HCT116 (cell line): Measurements from ENCODE around the gene SLC35B2. TPM values are rescaled to one million over a fixed set of nuclear protein-coding genes. Genes with fewer than 3 reads are reported as not detected.

ENCODE experiments used
- ATAC-seq: fragments of 200-7000 bp; cut with Tn5 transposase; 2 replicates; pipeline ENCODE4 v1.9.1; 2020; ENCODE audit warnings: mild to moderate bottlenecking, moderate library complexity
- BruUV-seq: library from RNA; stranded (reverse); fragments of 400-500 nt; replicated peaks from 2 replicates; lab custom pipeline; 2021; lab: Mats Ljungman, UMichigan
- CTCF ChIA-PET: fragments of 300-600 bp; sonication (Branson Sonifier 250); formaldehyde crosslinking; loops from one replicate; lab custom pipeline; 2021; ENCODE audit warnings: antibody characterized with exemption; lab: Charles Lee
- POLR2A ChIA-PET: fragments of 300-600, 350-600 bp; sonication (Branson Sonifier 250); formaldehyde crosslinking; loops from one replicate; lab custom pipeline; 2021; ENCODE audit warnings: antibody characterized with exemption; lab: Charles Lee
- RAD21 ChIA-PET, 2 experiments: fragments of 300-600 bp; sonication (Branson Sonifier 250); formaldehyde crosslinking; loops; one replicate each; lab custom pipeline; 2023; ENCODE audit warnings: low total read pairs in 2 of 2; ENCODE audit not compliant: uncharacterized antibody in 2 of 2, unreplicated experiment in 2 of 2, low non-redundant PET in 1 of 2; lab: Charles Lee
- DNase-seq: peaks from one replicate; pipeline ENCODE4 v3.0.0-alpha.2; 2010; ENCODE audit warnings: low read depth, low spot score
- H2AFZ ChIP-seq: fragments of 200-600 bp; shearing (Covaris generic), sonication (generic); 2 replicates; pipeline ENCODE4 v1.6.1; 2017; ENCODE audit warnings: low read depth, mixed run types, mixed read lengths, antibody characterized with exemption, low read length; ENCODE audit not compliant: poor library complexity, severe bottlenecking
- H3K27ac ChIP-seq: 2 replicates; pipeline ENCODE4 v1.5.1; 2012; ENCODE audit warnings: low read depth, low read length
- H3K27me3 ChIP-seq: fragments of 200-600 bp; sonication (generic); 2 replicates; pipeline ENCODE4 v1.6.1; 2016; ENCODE audit warnings: mixed run types, low read length, mixed read lengths; ENCODE audit not compliant: insufficient read depth
- H3K36me3 ChIP-seq, 2 experiments: fragments of 200-500 bp in 1 of 2; fragments of 200-600 bp in 1 of 2; sonication (Bioruptor generic) in 1 of 2; sonication (generic) in 1 of 2; 2 replicates each; pipeline versions ENCODE4 v1.5.1 to v1.6.1; 2014 to 2016; ENCODE audit warnings: low read length in 2 of 2, inconsistent platforms in 1 of 2, mixed read lengths in 1 of 2, mixed run types in 1 of 2; ENCODE audit not compliant: insufficient read depth in 2 of 2, control insufficient read depth in 1 of 2
- H3K4me1 ChIP-seq, 2 experiments: fragments of 200-600 bp in 1 of 2; sonication (generic) in 1 of 2; 2 replicates each; pipeline versions ENCODE4 v1.5.1 to v1.6.1; 2012 to 2017; ENCODE audit warnings: low read length in 2 of 2, inconsistent platforms in 1 of 2, mild to moderate bottlenecking in 1 of 2, mixed read lengths in 1 of 2, mixed run types in 1 of 2, moderate library complexity in 1 of 2; ENCODE audit not compliant: insufficient read depth in 2 of 2, control insufficient read depth in 1 of 2
- H3K4me2 ChIP-seq: fragments of 200-600 bp; sonication (generic); 2 replicates; pipeline ENCODE4 v1.6.1; 2017; ENCODE audit warnings: mixed run types, low read length, mixed read lengths
- H3K4me3 ChIP-seq, 2 experiments: fragments of 200-600 bp in 1 of 2; sonication (generic) in 1 of 2; replicated peaks in 1 of 2; 2 replicates each; pipeline ENCODE4 v1.5.1; 2011 to 2016; ENCODE audit warnings: low read length in 2 of 2, control low read depth in 1 of 2, low read depth in 1 of 2, mild to moderate bottlenecking in 1 of 2, mixed read lengths in 1 of 2, mixed run types in 1 of 2
- H3K79me2 ChIP-seq: fragments of 200-600 bp; sonication (generic); 2 replicates; pipeline ENCODE4 v1.6.1; 2017; ENCODE audit warnings: mild to moderate bottlenecking, mixed run types, low read length, moderate library complexity, mixed read lengths; ENCODE audit not compliant: insufficient read depth
- H3K9ac ChIP-seq: fragments of 200-600 bp; sonication (generic); 2 replicates; pipeline ENCODE4 v1.6.1; 2016; ENCODE audit warnings: low read length, mixed read lengths
- H3K9me2 ChIP-seq: fragments of 200-600 bp; sonication (generic), shearing (Covaris generic); 2 replicates; pipeline ENCODE4 v1.6.1; 2017; ENCODE audit warnings: mixed run types, mild to moderate bottlenecking, moderate library complexity; ENCODE audit not compliant: insufficient read depth
- H3K9me3 ChIP-seq, 2 experiments: fragments of 200-500 bp in 1 of 2; fragments of 200-600 bp in 1 of 2; sonication (Bioruptor generic) in 1 of 2; sonication (generic) in 1 of 2; 2 replicates each; pipeline ENCODE4 v1.6.1; 2014 to 2017; ENCODE audit warnings: low read length in 2 of 2, mixed read lengths in 2 of 2, inconsistent platforms in 1 of 2, low read depth in 1 of 2, mild to moderate bottlenecking in 1 of 2, mixed run types in 1 of 2, moderate library complexity in 1 of 2; ENCODE audit not compliant: control insufficient read depth in 1 of 2, insufficient read depth in 1 of 2
- H4K20me1 ChIP-seq: fragments of 200-600 bp; sonication (generic), shearing (Covaris generic); 2 replicates; pipeline ENCODE4 v1.6.1; 2017; ENCODE audit warnings: mixed run types, mild to moderate bottlenecking, moderate library complexity; ENCODE audit not compliant: insufficient read depth
- CBX3 ChIP-seq: IDR thresholded peaks from 2 replicates; pipeline ENCODE4 v1.6.1; 2012; ENCODE audit warnings: low read depth
- CEBPB ChIP-seq: IDR thresholded peaks from 2 replicates; pipeline ENCODE4 v1.6.1; 2012; ENCODE audit warnings: low read depth
- ELF1 ChIP-seq: IDR thresholded peaks from 2 replicates; pipeline ENCODE4 v1.6.1; 2012; ENCODE audit warnings: low read depth, borderline replicate concordance
- EZH2 ChIP-seq: fragments of 200-600 bp; sonication (generic); IDR thresholded peaks from 2 replicates; pipeline ENCODE4 v1.6.1; 2017; ENCODE audit warnings: antibody characterized with exemption, mixed run types
- EZH2phosphoT487 ChIP-seq: fragments of 200-600 bp; IDR thresholded peaks from 2 replicates; pipeline ENCODE4 v1.6.1; 2018; ENCODE audit warnings: antibody characterized with exemption, borderline replicate concordance
- FOSL1 ChIP-seq: IDR thresholded peaks from 2 replicates; pipeline ENCODE4 v1.6.1; 2012; ENCODE audit warnings: low read depth
- POLR2A ChIP-seq: IDR thresholded peaks from 2 replicates; pipeline ENCODE4 v1.7.0; 2011; ENCODE audit warnings: borderline replicate concordance; ENCODE audit not compliant: insufficient read depth, insufficient read length; ENCODE audit errors: extremely low read depth
- POLR2AphosphoS5 ChIP-seq: IDR thresholded peaks from 2 replicates; pipeline ENCODE4 v1.6.1; 2011; ENCODE audit warnings: mild to moderate bottlenecking, low read depth, low read length, moderate library complexity
- RAD21 ChIP-seq: IDR thresholded peaks from 2 replicates; pipeline ENCODE4 v1.6.1; 2012; ENCODE audit warnings: low read depth, mild to moderate bottlenecking
- REST ChIP-seq: IDR thresholded peaks from 2 replicates; pipeline ENCODE4 v1.6.1; 2012; ENCODE audit warnings: low read depth
- SRF ChIP-seq: IDR thresholded peaks from 2 replicates; pipeline ENCODE4 v1.6.1; 2012; ENCODE audit warnings: low read depth
- TCF7L2 ChIP-seq: IDR thresholded peaks from 2 replicates; pipeline ENCODE4 v1.7.0; 2011; ENCODE audit warnings: borderline replicate concordance, inconsistent platforms; ENCODE audit not compliant: insufficient read depth, insufficient read length; ENCODE audit errors: extremely low read depth
- ZNF274 ChIP-seq: fragments of 200-500 bp; sonication (Bioruptor generic); IDR thresholded peaks from 2 replicates; pipeline ENCODE4 v1.6.1; 2014; ENCODE audit warnings: mild to moderate bottlenecking, low read depth, low read length, inconsistent platforms
- intact Hi-C: fragments of 100-400 bp; cut with micrococcal nuclease; formaldehyde crosslinking; loops from 2 replicates; pipeline ENCODE4 v1.10.0; 2022
- total RNA-seq: library from RNA; stranded (reverse); gene quantifications from one replicate; pipeline ENCODE4 v1.2.1, GENCODE V29; 2021; ENCODE audit not compliant: unreplicated experiment
- TF ChIP-seq, protein P1 (sequence below): IDR thresholded peaks from 2 replicates; pipeline ENCODE4 v1.6.1; 2012
- TF ChIP-seq, protein P2 (sequence below), 3 experiments: fragments of 200-600 bp in 1 of 3; sonication (generic) in 1 of 3; IDR thresholded peaks in 2 of 3; conservative IDR thresholded peaks in 1 of 3; 2 replicates each; pipeline ENCODE4 v1.5.1; 2012 to 2017; ENCODE audit warnings: low read depth in 2 of 3, low read length in 2 of 3, antibody characterized with exemption in 1 of 3, borderline replicate concordance in 1 of 3, control low read depth in 1 of 3, mild to moderate bottlenecking in 1 of 3, mixed read lengths in 1 of 3, mixed run types in 1 of 3, moderate library complexity in 1 of 3; ENCODE audit not compliant: insufficient read depth in 1 of 3

The SLC35B2 gene
- total RNA-seq, 1 experiment from 2014 or later: 50.5 TPM

DNA sequence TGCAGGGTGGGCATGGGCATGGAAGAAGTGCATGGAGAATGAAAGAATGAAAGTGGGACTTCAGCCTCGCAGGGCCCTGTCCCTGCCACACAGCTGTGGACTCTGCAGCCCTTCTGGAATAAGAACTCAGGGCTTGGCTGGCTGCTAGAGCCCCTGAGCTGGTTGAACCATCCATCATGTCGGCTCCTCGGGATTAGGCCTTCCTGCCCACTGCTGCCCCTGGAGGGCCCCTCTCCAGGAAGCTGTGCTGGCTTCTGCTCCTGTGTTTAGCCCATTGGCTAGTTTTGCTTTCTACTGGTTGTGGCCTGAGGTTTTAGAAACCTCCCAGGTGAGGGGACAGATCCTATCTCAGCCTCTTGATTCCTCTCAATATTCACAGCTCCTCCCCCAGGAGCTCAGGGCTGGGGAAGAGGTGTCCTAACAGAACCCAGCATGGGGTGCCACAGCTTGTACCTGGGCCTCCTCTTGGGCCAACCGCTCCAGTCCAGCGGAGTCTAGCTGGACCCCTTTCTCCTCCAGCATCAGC is 47.9 kb upstream of the SLC35B2 start:
- no peak overlapping the region for H3K9ac ChIP-seq
- CTCF ChIA-PET: interaction anchor here (0.6 to 2.1 kb wide), 6 partner anchors 8 to 38 kb away, joined by 3 to 18 read pairs (median 6); partner anchors contain the start of gene AARS2
- BruUV-seq: no TSS peak
- H3K27ac ChIP-seq: no peak overlapping the region
- no peak for DNase-seq
- RAD21 ChIA-PET: interaction anchor here (0.8 to 1.1 kb wide), 1 partner anchor 37 kb away, joined by 3 to 4 read pairs; no protein-coding TSS in a partner anchor
- H3K27me3 ChIP-seq: no peaks in the 10 kb centered on the region
- no peaks in the 10 kb centered on the region for H3K9me3 ChIP-seq
- H3K4me2 ChIP-seq: no peak overlapping the region
- no peak overlapping the region for H2AFZ ChIP-seq
- POLR2A ChIA-PET: interaction anchor here (1.4 kb wide), 1 partner anchor 8 kb away, joined by 4 read pairs; the partner anchor contains the start of gene AARS2
- no peaks in the 10 kb centered on the region for H4K20me1 ChIP-seq
- TF ChIP-seq SRF: no peak
- TF ChIP-seq ZNF274: no peak
- no peak for TF ChIP-seq CEBPB
- no peak for TF ChIP-seq EZH2phosphoT487
- no peak for TF ChIP-seq POLR2A
- TF ChIP-seq, protein P1, sequence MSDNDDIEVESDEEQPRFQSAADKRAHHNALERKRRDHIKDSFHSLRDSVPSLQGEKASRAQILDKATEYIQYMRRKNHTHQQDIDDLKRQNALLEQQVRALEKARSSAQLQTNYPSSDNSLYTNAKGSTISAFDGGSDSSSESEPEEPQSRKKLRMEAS: no peak
- TF ChIP-seq REST: no peak
- TF ChIP-seq EZH2: no peak
- no peak for TF ChIP-seq TCF7L2
- TF ChIP-seq POLR2AphosphoS5: no peak
- no peak for TF ChIP-seq FOSL1
- no peak for TF ChIP-seq RAD21
- no peak for TF ChIP-seq CBX3
- TF ChIP-seq ELF1: no peak
- TF ChIP-seq, protein P2, sequence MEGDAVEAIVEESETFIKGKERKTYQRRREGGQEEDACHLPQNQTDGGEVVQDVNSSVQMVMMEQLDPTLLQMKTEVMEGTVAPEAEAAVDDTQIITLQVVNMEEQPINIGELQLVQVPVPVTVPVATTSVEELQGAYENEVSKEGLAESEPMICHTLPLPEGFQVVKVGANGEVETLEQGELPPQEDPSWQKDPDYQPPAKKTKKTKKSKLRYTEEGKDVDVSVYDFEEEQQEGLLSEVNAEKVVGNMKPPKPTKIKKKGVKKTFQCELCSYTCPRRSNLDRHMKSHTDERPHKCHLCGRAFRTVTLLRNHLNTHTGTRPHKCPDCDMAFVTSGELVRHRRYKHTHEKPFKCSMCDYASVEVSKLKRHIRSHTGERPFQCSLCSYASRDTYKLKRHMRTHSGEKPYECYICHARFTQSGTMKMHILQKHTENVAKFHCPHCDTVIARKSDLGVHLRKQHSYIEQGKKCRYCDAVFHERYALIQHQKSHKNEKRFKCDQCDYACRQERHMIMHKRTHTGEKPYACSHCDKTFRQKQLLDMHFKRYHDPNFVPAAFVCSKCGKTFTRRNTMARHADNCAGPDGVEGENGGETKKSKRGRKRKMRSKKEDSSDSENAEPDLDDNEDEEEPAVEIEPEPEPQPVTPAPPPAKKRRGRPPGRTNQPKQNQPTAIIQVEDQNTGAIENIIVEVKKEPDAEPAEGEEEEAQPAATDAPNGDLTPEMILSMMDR (IDR thresholded peaks at IDR 0.05 in 2 of 3, conservative IDR thresholded peaks at IDR 0.05 in 1 of 3; ENCODE audit: borderline replicate concordance in 1 of 3, insufficient read depth in 1 of 3, low read depth in 2 of 3, low read length in 2 of 3): no peak
- TF ChIP-seq, all 23 proteins: peak for 0
- intact Hi-C loops: no loop called here
- H3K9me2 ChIP-seq: no peaks in the 10 kb centered on the region
- peak; percentile 9; the same call in 1 of the 2 replicates for ATAC-seq
- no peak overlapping the region for H3K4me3 ChIP-seq
- no peaks in the 10 kb centered on the region for H3K4me1 ChIP-seq
- H3K36me3 ChIP-seq: peaks cover 32 to 65% of the 10 kb centered on the region in 2 experiments
- no peaks in the 10 kb centered on the region for H3K79me2 ChIP-seq
